Immature natural killer cell (primary cell): Measurements from ENCODE around the gene DCLK2. TPM values are rescaled to one million over a fixed set of nuclear protein-coding genes. Genes with fewer than 3 reads are reported as not detected.

Experiments
- DNase-seq, 3 donors: peaks; one replicate each; pipeline ENCODE4 v3.0.0; 2022; ENCODE audit warnings: mixed read lengths in 1 of 3
- H3K27ac Mint-ChIP-seq, 6 donors: one replicate each; pipeline ENCODE4 v1.8.0; 2020; ENCODE audit warnings: mixed read lengths in 6 of 6, mild to moderate bottlenecking in 5 of 6, inconsistent platforms in 4 of 6, moderate library complexity in 3 of 6
- H3K27me3 Mint-ChIP-seq, 3 donors: one replicate each; pipeline ENCODE4 v1.8.0; 2020 to 2021; ENCODE audit warnings: low read depth in 3 of 3, mild to moderate bottlenecking in 3 of 3, mixed read lengths in 3 of 3, moderate library complexity in 3 of 3, inconsistent platforms in 1 of 3
- H3K36me3 Mint-ChIP-seq, 3 donors: one replicate each; pipeline ENCODE4 v1.8.0; 2020; ENCODE audit warnings: mixed read lengths in 3 of 3, inconsistent platforms in 2 of 3, mild to moderate bottlenecking in 2 of 3
- H3K4me1 Mint-ChIP-seq, 2 donors: one replicate each; pipeline ENCODE4 v1.8.0; 2020; ENCODE audit warnings: inconsistent platforms in 2 of 2, mild to moderate bottlenecking in 2 of 2, mixed read lengths in 2 of 2, moderate library complexity in 1 of 2
- H3K4me3 Mint-ChIP-seq, 5 donors: one replicate each; pipeline ENCODE4 v1.8.0; 2020; ENCODE audit warnings: mild to moderate bottlenecking in 5 of 5, mixed read lengths in 5 of 5, inconsistent platforms in 3 of 5, moderate library complexity in 3 of 5
- H3K9me3 Mint-ChIP-seq, 6 donors: one replicate each; pipeline ENCODE4 v1.8.0; 2020; ENCODE audit warnings: mild to moderate bottlenecking in 6 of 6, mixed read lengths in 6 of 6, inconsistent platforms in 4 of 6, moderate library complexity in 3 of 6
- polyA plus RNA-seq, 3 donors: library from polyadenylated mRNA; unstranded; fragments of 300-500 nt; fragmentation: Illumina TruSeq; gene quantifications; one replicate each; pipeline ENCODE4 v1.2.3, GENCODE V29; 2021

Gene DCLK2
- polyA plus RNA-seq, 3 donors from 2014 or later = not detected

GRCh38 chr4:150256225-150256620 lies 178.0 kb downstream of the DCLK2 start:
- Mint-ChIP-seq H3K27ac (no peak overlapping the region), H3K27me3 (peaks cover 2 to 6% (median 3%) of the 10 kb centered on the region in 3 donors), H3K36me3 (peaks cover 10 to 14% (median 11%) of the 10 kb centered on the region in 3 donors), H3K4me3 (no peak overlapping the region), H3K9me3 (no peaks in the 10 kb centered on the region), H3K4me1 (no peaks in the 10 kb centered on the region)
- no peak for DNase-seq

- Mint-ChIP-seq H3K4me3 (no peak overlapping the region), H3K27me3 (peaks cover 2 to 6% (median 4%) of the 10 kb centered on the region in 3 donors), H3K9me3 (no peaks in the 10 kb centered on the region), H3K27ac (no peak overlapping the region), H3K4me1 (no peaks in the 10 kb centered on the region), H3K36me3 (peaks cover 10 to 20% (median 13%) of the 10 kb centered on the region in 3 donors)
- DNase-seq = no peak
These were observed 178.8 kb downstream of the DCLK2 start for GRCh38 chr4:150256841-150257730.

GRCh38 chr4:150258569-150258968 lies 180.3 kb downstream of the DCLK2 start:
- Mint-ChIP-seq H3K27me3 (peaks cover 4 to 6% (median 5%) of the 10 kb centered on the region in 3 donors), H3K27ac (no peak overlapping the region), H3K9me3 (no peaks in the 10 kb centered on the region), H3K4me1 (no peaks in the 10 kb centered on the region), H3K4me3 (no peak overlapping the region), H3K36me3 (peaks cover 10 to 20% (median 17%) of the 10 kb centered on the region in 3 donors)
- DNase-seq = no peak

DNA sequence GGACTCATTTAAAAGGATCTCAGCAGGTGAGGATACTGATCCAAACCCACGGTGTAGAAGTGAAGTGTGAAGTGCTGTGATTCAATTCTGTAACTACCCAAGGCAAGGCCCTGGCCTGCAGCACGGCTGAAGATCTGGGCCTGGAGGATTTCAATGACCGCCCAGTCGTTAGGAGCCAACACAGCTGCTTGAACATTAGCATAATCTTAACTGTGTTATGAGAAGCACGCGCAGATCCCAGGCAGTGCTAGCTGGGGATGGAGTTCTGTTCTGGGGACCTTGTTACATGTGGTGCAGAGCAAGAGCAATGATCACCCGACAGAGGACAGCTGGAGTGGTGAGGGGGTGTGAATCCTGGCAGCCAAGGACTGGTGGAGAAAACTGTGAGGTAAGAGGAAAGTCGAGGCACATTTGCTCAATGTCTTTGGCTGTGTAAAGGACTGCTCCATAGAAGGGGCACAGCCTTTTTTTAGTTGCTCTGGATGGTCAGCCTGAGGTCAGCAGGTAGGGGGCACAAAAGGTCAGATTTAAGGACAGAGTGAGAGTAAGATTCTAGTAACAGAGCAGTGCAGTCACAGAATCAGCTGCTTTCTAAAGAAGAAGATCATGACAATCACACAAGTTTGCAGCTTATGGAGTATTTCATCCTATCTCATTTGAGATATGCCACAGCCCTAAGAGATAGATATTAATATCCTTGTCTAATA lies 181.8 kb downstream of the DCLK2 start:
- peak overlapping the region in 1 of 6 donors; percentile 71 for H3K27ac Mint-ChIP-seq
- H3K4me3 Mint-ChIP-seq = no peak overlapping the region
- peaks cover 17 to 29% (median 18%) of the 10 kb centered on the region in 3 donors for H3K36me3 Mint-ChIP-seq
- no peak for DNase-seq
- no peaks in the 10 kb centered on the region for H3K4me1 Mint-ChIP-seq
- no peaks in the 10 kb centered on the region for H3K9me3 Mint-ChIP-seq
- peaks cover 4 to 5% (median 4%) of the 10 kb centered on the region in 3 donors for H3K27me3 Mint-ChIP-seq

GRCh38 chr4:150261571-150261970 lies 183.3 kb downstream of the DCLK2 start:
- Mint-ChIP-seq H3K27me3 (peaks cover 2 to 4% (median 4%) of the 10 kb centered on the region in 3 donors), H3K36me3 (peaks cover 18 to 39% (median 23%) of the 10 kb centered on the region in 3 donors), H3K4me1 (no peaks in the 10 kb centered on the region), H3K9me3 (no peaks in the 10 kb centered on the region), H3K4me3 (no peak overlapping the region), H3K27ac (no peak overlapping the region)
- DNase-seq = no peak

GRCh38 chr4:150262611-150263010 lies 184.4 kb downstream of the DCLK2 start:
- Mint-ChIP-seq H3K4me1 (no peaks in the 10 kb centered on the region), H3K27ac (no peak overlapping the region), H3K4me3 (no peak overlapping the region)

GRCh38 chr4:150264595-150265161 lies 186.4 kb downstream of the DCLK2 start:
- Mint-ChIP-seq H3K36me3 (peaks cover 29 to 49% (median 30%) of the 10 kb centered on the region in 3 donors), H3K4me1 (no peaks in the 10 kb centered on the region), H3K4me3 (no peak overlapping the region), H3K9me3 (no peaks in the 10 kb centered on the region), H3K27ac (no peak overlapping the region), H3K27me3 (peaks cover 0 to 4% (median 2%) of the 10 kb centered on the region in 3 donors)
- DNase-seq = no peak

More at GRCh38 chr4:150262611-150263010, 184.4 kb downstream of the DCLK2 start:
- peaks cover 22 to 48% (median 24%) of the 10 kb centered on the region in 3 donors for H3K36me3 Mint-ChIP-seq
- DNase-seq = no peak
- H3K9me3 Mint-ChIP-seq = no peaks in the 10 kb centered on the region
- peaks cover 0 to 4% (median 2%) of the 10 kb centered on the region in 3 donors for H3K27me3 Mint-ChIP-seq

DNA sequence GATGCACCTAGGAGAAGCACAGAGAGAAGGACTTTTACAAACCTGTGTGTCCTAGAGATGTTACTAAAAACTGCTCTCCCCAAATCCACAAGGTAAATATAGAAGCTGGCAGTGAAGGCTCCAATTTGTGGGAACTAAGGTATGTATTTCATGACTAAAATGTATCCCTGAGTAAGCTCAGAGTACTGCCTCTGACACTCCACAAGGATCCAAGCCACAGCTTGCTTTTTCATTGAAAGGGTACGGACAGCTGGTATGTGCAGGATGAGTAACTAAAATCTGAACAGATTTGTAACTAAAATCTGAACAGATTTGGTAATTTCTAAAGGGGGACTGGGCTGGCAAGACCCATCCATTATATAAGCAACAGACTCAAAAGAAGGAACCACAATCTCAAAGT lies 187.6 kb downstream of the DCLK2 start:
- no peak overlapping the region for H3K27ac Mint-ChIP-seq
- H3K4me1 Mint-ChIP-seq = no peaks in the 10 kb centered on the region
- no peaks in the 10 kb centered on the region for H3K9me3 Mint-ChIP-seq
- peaks cover 0 to 2% (median 2%) of the 10 kb centered on the region in 3 donors for H3K27me3 Mint-ChIP-seq
- H3K36me3 Mint-ChIP-seq = peaks cover 27 to 50% (median 37%) of the 10 kb centered on the region in 3 donors
- DNase-seq = no peak
- H3K4me3 Mint-ChIP-seq = no peak overlapping the region

DNA sequence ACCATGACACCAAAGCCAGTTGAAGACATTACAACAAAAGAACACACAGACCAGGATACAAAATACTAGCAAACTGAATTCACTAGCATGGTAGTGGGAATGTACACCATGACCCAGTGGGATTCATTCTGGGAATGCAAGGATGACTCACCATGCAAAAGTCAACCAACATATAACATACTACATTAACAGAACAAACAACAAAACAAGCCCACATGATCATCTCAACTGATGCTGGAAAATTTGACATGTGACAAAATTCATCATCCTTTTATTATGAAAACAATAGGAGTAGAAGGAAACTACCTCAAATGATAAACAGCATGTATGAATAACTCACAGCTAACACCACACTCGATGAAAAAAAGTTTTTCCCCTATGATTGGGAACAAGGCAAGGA lies 190.2 kb downstream of the DCLK2 start:
- Mint-ChIP-seq H3K27ac (peak overlapping the region in 1 of 6 donors; percentile 29), H3K4me3 (no peak overlapping the region), H3K36me3 (peaks cover 30 to 51% (median 38%) of the 10 kb centered on the region in 3 donors), H3K4me1 (no peaks in the 10 kb centered on the region), H3K9me3 (no peaks in the 10 kb centered on the region), H3K27me3 (no peaks in the 10 kb centered on the region)
- no peak for DNase-seq

- Mint-ChIP-seq H3K27ac (no peak overlapping the region), H3K4me3 (no peak overlapping the region), H3K36me3 (peaks cover 46 to 85% (median 68%) of the 10 kb centered on the region in 3 donors), H3K4me1 (peaks cover 0 to 2% of the 10 kb centered on the region in 2 donors), H3K9me3 (peaks cover 0 to 2% (median 0%) of the 10 kb centered on the region in 6 donors), H3K27me3 (peaks cover 0 to 2% (median 0%) of the 10 kb centered on the region in 3 donors)
- DNase-seq = no peak
These were observed 200.0 kb downstream of the DCLK2 start for GRCh38 chr4:150278206-150278605.

DNA sequence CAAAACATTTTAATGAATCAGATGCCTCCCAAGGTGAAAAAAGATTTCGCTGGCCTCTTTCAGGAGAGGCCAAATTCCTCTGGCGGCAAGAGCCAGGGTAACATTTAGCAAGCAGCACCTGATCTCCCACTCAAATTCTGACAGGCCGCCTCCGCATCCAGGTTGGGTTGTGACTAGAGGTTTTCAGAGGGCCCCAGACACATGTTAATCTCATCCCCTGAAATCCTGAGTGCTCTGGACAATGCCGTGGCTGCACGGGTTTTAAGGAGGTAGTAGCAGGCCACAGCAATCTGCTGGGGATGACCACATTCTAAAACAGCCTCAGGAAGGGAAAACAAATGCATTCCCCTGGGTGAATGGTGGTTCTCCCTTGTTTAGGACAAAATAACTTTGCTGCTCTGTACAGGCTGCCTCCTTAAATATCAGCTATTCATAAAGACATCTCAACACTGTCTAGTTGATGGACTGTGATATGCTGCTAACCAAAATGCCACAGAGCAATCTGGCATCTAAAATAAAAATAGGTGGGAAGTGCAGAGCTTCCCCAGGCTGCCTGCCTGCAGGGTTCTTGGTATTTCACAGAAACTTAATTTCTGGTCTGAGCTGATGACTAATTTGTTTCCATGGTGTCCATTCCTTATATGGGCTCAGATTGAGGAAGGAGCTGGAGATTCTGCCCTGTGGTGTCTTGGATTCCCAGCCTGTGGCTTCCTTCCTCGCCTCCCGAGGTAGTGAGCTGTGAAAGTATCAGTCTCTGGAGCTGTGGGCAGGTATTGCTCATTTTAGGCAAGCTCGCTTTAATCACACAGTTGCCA lies 202.0 kb downstream of the DCLK2 start:
- H3K27me3 Mint-ChIP-seq = peaks cover 0 to 2% (median 0%) of the 10 kb centered on the region in 3 donors
- no peak overlapping the region for H3K27ac Mint-ChIP-seq
- peaks cover 0 to 2% (median 0%) of the 10 kb centered on the region in 6 donors for H3K9me3 Mint-ChIP-seq
- no peak overlapping the region for H3K4me3 Mint-ChIP-seq
- DNase-seq = no peak
- peaks cover 43 to 67% (median 48%) of the 10 kb centered on the region in 3 donors for H3K36me3 Mint-ChIP-seq
- H3K4me1 Mint-ChIP-seq = peaks cover 0 to 2% of the 10 kb centered on the region in 2 donors

DNA sequence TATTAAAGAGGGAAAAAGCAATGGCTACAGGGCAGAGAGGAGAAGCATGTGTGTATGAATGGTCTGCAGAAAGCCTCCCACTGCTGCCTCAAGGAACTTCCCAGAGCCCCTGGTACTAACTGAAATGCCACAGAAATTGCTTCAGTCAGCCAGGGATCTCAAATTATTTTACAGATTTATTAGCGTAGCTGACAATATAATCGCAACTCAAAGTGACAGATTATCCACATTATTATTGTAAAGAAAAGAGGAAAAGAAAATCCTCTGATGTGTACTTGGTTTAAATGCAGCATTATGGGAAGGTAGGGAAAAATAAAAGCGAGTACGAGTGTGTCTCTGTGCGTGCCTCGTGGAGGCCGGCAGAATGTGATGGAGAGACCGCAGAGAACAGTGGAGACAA lies 202.7 kb downstream of the DCLK2 start:
- Mint-ChIP-seq H3K9me3 (peaks cover 0 to 2% (median 0%) of the 10 kb centered on the region in 6 donors), H3K4me3 (no peak overlapping the region), H3K36me3 (peaks cover 41 to 70% (median 43%) of the 10 kb centered on the region in 3 donors), H3K4me1 (peaks cover 0 to 2% of the 10 kb centered on the region in 2 donors), H3K27me3 (peaks cover 0 to 2% (median 0%) of the 10 kb centered on the region in 3 donors), H3K27ac (no peak overlapping the region)
- DNase-seq = no peak

DNA sequence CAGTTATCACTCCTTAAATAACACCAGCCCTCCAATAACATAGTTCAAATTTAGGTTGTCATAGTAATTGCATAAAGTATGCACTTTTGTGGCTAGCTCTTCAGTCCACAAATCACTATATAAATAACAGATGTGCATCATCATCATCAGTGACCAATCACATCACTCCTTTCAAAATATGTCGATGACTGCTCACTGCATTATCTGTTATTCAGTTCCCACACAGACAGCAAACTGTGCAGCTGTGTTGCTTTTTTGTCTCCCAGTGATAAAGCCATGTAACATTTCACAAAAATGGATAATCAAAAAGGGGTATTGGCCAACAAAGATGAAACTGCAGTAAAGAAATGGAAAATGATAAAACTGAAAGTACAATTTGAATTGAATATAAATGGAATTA lies 205.4 kb downstream of the DCLK2 start:
- Mint-ChIP-seq H3K4me1 (no peaks in the 10 kb centered on the region), H3K27me3 (peaks cover 0 to 2% (median 0%) of the 10 kb centered on the region in 3 donors), H3K36me3 (peaks cover 19 to 47% (median 29%) of the 10 kb centered on the region in 3 donors), H3K4me3 (no peak overlapping the region), H3K27ac (peak overlapping the region in 1 of 6 donors; percentile 1), H3K9me3 (peaks cover 0 to 2% (median 0%) of the 10 kb centered on the region in 6 donors)
- no peak for DNase-seq
